GM20000 (cell line): ENCODE data around the gene AMFR.

Experiments
- DNase-seq: peaks from one replicate; pipeline ENCODE4 v3.0.0; 2012; ENCODE audit warnings: low spot score
- TF ChIP-seq, protein P1 (sequence below): IDR thresholded peaks from 2 replicates; pipeline ENCODE4 v1.5.1; 2012; ENCODE audit warnings: mild to moderate bottlenecking, control low read depth; ENCODE audit errors: extremely low read depth, missing control alignments

Gene AMFR

DNA sequence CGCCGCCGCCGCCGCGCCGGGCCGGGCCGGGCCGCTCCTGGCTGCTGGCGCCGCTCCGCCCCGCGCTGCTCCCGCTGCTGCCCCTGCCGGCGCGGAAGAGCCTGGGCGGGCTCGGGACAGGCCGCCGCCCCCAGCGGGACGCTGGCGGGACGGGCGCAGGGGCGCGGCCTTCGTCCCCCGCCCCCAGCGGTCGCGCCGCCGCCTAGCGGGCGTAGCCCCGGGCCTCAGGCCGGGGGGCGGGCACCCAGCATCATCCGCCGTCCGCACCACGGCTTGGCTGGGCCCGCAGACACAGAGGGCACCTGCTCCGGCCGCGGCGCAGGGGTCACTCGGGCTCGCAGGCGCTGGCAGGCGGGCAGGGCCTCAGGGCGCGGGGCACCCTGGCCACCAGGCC is at the start of gene AMFR:
Gene AMFR, minus strand, starts transcription at position 107 of the 394 bp plus-strand sequence. CDS start 218 bp downstream, outside the sequence.
- TF ChIP-seq, protein P1, sequence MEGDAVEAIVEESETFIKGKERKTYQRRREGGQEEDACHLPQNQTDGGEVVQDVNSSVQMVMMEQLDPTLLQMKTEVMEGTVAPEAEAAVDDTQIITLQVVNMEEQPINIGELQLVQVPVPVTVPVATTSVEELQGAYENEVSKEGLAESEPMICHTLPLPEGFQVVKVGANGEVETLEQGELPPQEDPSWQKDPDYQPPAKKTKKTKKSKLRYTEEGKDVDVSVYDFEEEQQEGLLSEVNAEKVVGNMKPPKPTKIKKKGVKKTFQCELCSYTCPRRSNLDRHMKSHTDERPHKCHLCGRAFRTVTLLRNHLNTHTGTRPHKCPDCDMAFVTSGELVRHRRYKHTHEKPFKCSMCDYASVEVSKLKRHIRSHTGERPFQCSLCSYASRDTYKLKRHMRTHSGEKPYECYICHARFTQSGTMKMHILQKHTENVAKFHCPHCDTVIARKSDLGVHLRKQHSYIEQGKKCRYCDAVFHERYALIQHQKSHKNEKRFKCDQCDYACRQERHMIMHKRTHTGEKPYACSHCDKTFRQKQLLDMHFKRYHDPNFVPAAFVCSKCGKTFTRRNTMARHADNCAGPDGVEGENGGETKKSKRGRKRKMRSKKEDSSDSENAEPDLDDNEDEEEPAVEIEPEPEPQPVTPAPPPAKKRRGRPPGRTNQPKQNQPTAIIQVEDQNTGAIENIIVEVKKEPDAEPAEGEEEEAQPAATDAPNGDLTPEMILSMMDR, result peak; percentile 44
- DNase-seq, result peak; percentile 97

DNA sequence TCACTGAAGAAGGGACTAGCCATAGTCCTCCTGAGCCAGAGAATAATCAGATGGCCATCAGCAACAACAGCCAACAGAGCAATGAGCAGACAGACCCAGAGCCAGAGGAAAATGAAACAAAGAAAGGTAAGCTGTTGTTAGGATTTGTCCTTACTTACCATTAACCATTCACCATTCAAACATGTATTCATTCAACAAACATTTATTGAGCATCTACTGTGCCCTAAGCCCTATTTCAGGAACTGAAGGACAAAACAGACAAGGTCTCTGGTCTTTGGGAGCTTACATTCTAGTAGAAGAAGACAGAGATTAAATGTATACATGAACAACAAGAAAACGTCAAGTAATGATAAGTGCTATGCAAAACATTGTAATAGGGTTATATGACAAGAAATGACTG is 45.3 kb upstream of the AMFR start:
- DNase-seq, result no peak
- TF ChIP-seq, protein P1, result no peak

DNA sequence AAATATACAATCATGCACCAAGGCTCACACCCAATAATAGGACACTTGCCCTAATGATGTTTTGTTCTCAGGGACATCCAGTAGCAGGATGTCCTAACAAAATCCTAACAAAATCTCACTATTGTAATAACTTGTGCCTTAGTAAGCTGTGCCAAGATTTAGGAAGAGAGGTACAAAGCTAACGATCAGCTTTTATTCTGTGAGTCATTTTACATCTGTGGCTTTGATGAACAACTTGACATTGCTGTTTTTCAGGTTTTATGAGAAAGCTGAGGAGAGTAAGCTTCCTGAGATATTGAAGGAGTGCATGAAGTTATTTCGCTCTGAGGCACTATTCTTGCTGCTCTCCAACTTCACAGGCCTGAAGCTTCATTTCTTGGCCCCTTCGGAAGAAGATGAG is 44.9 kb upstream of the AMFR start:
- TF ChIP-seq, protein P1, result no peak
- DNase-seq, result no peak

DNA sequence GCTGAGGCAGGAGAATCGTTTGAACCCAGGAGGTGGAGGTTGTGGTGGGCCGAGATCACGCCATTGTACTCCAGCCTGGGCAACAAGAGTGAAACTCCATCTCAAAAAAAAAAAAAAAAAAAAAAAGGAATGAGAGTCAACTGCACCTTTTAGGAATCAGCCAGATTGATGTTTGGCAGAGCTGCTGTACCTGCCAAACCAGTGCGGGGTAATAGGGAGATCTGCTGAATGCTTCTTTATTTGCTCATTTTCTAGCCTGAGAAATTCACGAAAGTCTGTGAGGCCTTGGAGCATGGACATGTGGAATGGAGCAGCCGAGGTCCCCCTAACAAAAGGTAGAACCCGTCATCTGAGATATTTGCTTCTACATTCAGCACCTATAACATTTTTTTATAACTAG is 44.4 kb upstream of the AMFR start:
- TF ChIP-seq, protein P1, result no peak
- no peak for DNase-seq

DNA sequence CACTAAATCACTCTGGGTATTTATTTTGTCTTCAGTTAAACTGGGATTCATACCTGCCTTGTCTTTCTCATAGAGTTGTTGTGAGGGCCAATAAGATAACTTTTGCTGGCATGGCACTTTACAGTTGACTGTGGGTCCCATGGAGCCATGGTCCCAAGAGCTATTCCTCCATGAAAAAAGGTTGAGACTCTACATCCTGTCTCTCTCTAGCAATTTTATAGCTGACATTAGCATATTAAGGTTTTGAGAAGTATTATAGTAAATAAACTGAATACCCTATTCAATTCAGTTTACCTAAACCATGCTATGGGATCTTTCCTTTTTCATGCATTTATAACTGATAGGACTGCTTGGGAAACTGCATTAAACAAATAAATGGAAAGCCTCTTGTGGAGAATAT is 43.5 kb upstream of the AMFR start:
- DNase-seq, result no peak
- TF ChIP-seq, protein P1, result no peak

DNA sequence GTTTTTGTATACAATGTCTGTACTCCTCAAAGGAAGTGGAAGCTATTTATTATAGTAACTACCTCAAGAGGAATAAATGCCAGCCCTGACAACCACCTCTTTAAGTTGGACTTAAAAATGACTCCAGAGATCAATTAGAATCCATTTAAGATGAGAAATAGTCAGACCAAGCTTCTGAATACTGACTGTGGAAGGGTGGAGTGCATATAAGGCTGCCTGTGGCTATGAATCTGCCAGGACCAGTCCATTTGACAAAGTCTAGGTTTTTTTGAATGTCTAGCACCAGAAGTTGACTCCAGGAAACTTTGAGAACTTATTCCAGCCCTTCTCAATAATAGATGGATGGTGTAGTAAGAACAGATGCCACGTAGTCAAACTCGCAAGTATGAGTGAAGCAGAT is 41.0 kb upstream of the AMFR start:
- TF ChIP-seq, protein P1, result no peak
- no peak for DNase-seq

DNA sequence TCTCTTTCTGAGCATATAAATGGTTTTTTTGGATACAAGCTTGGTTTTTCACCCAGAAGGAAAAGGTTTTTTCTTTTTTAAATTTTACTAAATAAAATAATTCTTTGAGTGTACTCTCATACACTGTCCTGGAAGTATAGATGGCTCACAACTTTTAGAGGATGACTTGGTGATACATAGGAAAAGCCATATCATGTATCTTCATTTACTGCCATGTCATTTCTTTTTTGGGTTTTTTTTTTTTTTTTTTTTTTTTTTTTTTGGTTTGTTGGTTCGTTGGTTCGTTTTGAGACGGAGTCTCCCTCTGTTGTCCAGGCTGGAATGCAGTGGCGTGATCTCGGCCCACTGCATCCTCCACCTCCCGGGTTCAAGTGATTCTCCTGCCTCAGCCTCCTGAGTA is 37.8 kb upstream of the AMFR start:
- DNase-seq, result no peak
- TF ChIP-seq, protein P1, result no peak
